ENCODE measurements around the gene CYTH1. TPM values are rescaled to one million over a fixed set of nuclear protein-coding genes. Genes with fewer than 3 reads are reported as not detected.

Gene CYTH1
- total RNA-seq, 4 donors from 2014 or later, result 42.1 to 86.7 (median 67.5) TPM

- intact Hi-C loops (cut with DNase I), result no loop called here
- Histone ChIP-seq H3K27me3 (no peaks in the 10 kb centered on the region), H3K27ac (no peak overlapping the region), H3K9me3 (no peaks in the 10 kb centered on the region), H3K36me3 (peaks cover 14 to 87% (median 26%) of the 10 kb centered on the region in 3 donors), H3K4me3 (no peak overlapping the region), H3K4me1 (peaks cover 0 to 17% (median 8%) of the 10 kb centered on the region in 3 donors)
- 89 to 100% methylated on average over 3 to 4 of the region's 5 CpGs for WGBS, 2 donors
- TF ChIP-seq CTCF (IDR thresholded peaks at IDR 0.05) (no peak), POLR2A (IDR thresholded peaks at IDR 0.05) (no peak)
- no peak for DNase-seq
Observed at GRCh38 chr17:78683408-78683961, 98.6 kb downstream of the CYTH1 start.

- Histone ChIP-seq H3K4me1 (peaks cover 0 to 17% (median 8%) of the 10 kb centered on the region in 3 donors), H3K4me3 (no peak overlapping the region), H3K36me3 (peaks cover 9 to 87% (median 28%) of the 10 kb centered on the region in 3 donors), H3K9me3 (no peaks in the 10 kb centered on the region), H3K27me3 (no peaks in the 10 kb centered on the region), H3K27ac (no peak overlapping the region)
- 74 to 89% methylated on average over 2 of the region's 2 CpGs for WGBS, 2 donors
- intact Hi-C loops (cut with DNase I), result no loop called here
- no peak for DNase-seq
- no peak for TF ChIP-seq POLR2A (IDR thresholded peaks at IDR 0.05)
- TF ChIP-seq CTCF (IDR thresholded peaks at IDR 0.05), result no peak
Observed at GRCh38 chr17:78682363-78682762, 99.7 kb downstream of the CYTH1 start.

- no peak overlapping the region for H3K4me3 ChIP-seq
- peaks cover 25 to 87% (median 34%) of the 10 kb centered on the region in 3 donors for H3K36me3 ChIP-seq
- no peaks in the 10 kb centered on the region for H3K27me3 ChIP-seq
- 84 to 88% methylated on average over 11 to 12 of the region's 12 CpGs for WGBS, 2 donors
- H3K4me1 ChIP-seq, result peaks cover 0 to 17% (median 8%) of the 10 kb centered on the region in 3 donors
- intact Hi-C loops (cut with DNase I), result no loop called here
- no peaks in the 10 kb centered on the region for H3K9me3 ChIP-seq
- TF ChIP-seq POLR2A (IDR thresholded peaks at IDR 0.05), result no peak
- no peak for TF ChIP-seq CTCF (IDR thresholded peaks at IDR 0.05)
- H3K27ac ChIP-seq, result no peak overlapping the region
- no peak for DNase-seq
Observed at GRCh38 chr17:78680436-78680835, 101.6 kb downstream of the CYTH1 start.

GRCh38 chr17:78679495-78680395 lies 102.3 kb downstream of the CYTH1 start:
- H3K36me3 ChIP-seq, result peaks cover 28 to 91% (median 41%) of the 10 kb centered on the region in 3 donors

More at GRCh38 chr17:78679495-78680395, 102.3 kb downstream of the CYTH1 start:
- WGBS, 2 donors, result 87 to 93% methylated on average over 8 to 21 of the region's 24 CpGs
- H3K27ac ChIP-seq, result no peak overlapping the region
- H3K4me3 ChIP-seq, result no peak overlapping the region
- H3K4me1 ChIP-seq, result peaks cover 0 to 24% (median 8%) of the 10 kb centered on the region in 3 donors
- H3K27me3 ChIP-seq, result no peaks in the 10 kb centered on the region
- no peak for TF ChIP-seq CTCF (IDR thresholded peaks at IDR 0.05)
- no peak for TF ChIP-seq POLR2A (IDR thresholded peaks at IDR 0.05)
- DNase-seq, result no peak
- no peaks in the 10 kb centered on the region for H3K9me3 ChIP-seq
- intact Hi-C loops (cut with DNase I), result no loop called here
